ENCODE results near the gene CPNE8. TPM values are rescaled to one million over a fixed set of nuclear protein-coding genes. Genes with fewer than 3 reads are reported as not detected.
A peak's percentile ranks its signal among the peaks of the same experiment; 100 is the strongest.

The CPNE8 gene
- total and polyA plus RNA-seq, 10 of the 15 experiments (the other 5 are each of a cell fraction or from before 2014, with no cell fraction given): 11.3 to 38.4 (median 18.9) TPM

DNA sequence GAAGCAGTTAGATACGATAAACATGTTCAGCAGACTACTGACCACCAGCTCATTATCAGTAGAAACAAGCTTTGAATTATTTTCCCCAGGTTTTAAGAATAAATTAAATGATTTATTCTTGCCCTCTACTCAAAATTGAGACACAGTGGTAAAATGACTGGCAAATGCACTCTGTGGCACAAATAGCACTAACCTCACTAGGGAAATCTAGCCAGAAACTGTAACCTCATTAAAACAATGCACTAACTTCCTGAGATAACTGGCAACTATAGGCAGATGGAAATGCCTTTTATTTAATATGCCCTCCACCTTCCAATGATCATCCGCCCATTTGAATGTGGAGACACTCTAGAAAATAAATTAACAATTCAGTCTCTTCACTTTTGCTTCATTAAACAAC lies 33.2 kb downstream of the CPNE8 start (continued):
- TF ChIP-seq RELA (IDR thresholded peaks at IDR 0.05; ENCODE audit: borderline replicate concordance, partially characterized antibody): no peak

DNA sequence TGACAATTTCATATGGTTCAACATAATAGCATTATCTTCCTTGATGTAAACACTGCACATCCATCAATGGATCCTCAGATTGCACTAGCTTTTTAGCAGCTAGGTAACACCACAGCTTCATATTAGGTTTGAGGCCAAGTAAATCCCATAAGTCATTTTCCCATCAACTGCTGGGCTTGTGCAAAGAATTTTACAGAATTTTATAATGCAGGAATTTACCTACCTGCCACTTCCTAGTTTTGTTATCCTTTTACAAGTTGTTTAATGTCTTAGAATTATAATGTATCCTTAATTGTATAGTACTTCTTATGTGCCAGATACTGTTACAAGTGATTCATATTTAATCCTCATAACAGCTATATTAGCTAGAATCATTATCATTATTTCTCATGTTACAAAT lies 36.4 kb downstream of the CPNE8 start:
- TF ChIP-seq, protein P1, sequence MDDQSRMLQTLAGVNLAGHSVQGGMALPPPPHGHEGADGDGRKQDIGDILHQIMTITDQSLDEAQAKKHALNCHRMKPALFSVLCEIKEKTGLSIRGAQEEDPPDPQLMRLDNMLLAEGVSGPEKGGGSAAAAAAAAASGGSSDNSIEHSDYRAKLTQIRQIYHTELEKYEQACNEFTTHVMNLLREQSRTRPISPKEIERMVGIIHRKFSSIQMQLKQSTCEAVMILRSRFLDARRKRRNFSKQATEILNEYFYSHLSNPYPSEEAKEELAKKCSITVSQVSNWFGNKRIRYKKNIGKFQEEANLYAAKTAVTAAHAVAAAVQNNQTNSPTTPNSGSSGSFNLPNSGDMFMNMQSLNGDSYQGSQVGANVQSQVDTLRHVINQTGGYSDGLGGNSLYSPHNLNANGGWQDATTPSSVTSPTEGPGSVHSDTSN (IDR thresholded peaks at IDR 0.05; ENCODE audit: insufficient replicate concordance, low read depth, low read length): no peak

DNA sequence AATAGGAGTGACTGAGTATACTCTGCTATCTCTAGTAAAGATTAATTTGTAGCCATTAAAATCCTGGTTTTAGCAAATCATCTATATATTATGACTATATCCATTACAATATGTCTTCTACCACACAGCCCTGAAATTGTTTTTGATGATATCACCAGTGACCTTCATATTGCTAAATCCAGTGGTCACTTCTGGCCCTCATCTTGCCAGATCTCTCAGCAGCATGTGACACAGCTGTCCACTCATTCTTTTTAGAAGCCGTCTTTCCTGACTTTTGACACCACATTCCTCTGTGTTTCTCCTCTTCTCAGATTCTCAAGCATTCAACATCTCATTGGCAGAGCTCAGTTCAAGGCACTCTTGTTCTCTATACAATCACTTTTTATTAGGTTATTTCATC lies 54.9 kb downstream of the CPNE8 start:
- no peaks in the 10 kb centered on the region for H3K4me1 ChIP-seq (ENCODE audit: control insufficient read depth, insufficient read depth, low read length)
- H3K79me2 ChIP-seq (ENCODE audit: control insufficient read depth, insufficient read depth, low read length): peaks cover 5% of the 10 kb centered on the region
- SMC1A ChIA-PET (ENCODE audit: uncharacterized antibody, unreplicated experiment): interaction anchor here (0.9 to 1.4 kb wide), 3 partner anchors 9 to 37 kb away, joined by 3 to 5 read pairs (median 3); no protein-coding TSS in a partner anchor
- no peaks in the 10 kb centered on the region; a peak in 1 of 4 replicates for H3K36me3 ChIP-seq (ENCODE audit: control insufficient read depth in 2 of 2, insufficient read depth in 2 of 2, low read length in 1 of 2)
- peak; percentile 1 for TF ChIP-seq MEF2B (IDR thresholded peaks at IDR 0.05; ENCODE audit: partially characterized antibody, poor library complexity, severe bottlenecking)
- no peak for TF ChIP-seq KLF5 (IDR thresholded peaks at IDR 0.05; ENCODE audit: partially characterized antibody)
- DNase-seq (ENCODE audit: low read depth, low spot score): no peak
- POLR2A ChIA-PET: interaction anchor here (1.0 to 1.3 kb wide), 2 partner anchors 8 to 44 kb away, joined by 4 to 5 read pairs; no protein-coding TSS in a partner anchor
- CTCF ChIA-PET: interaction anchor here (1.0 kb wide), 1 partner anchor 17 kb away, joined by 3 read pairs; no protein-coding TSS in a partner anchor
- H4K20me1 ChIP-seq (ENCODE audit: control insufficient read depth, insufficient read depth): no peaks in the 10 kb centered on the region
- no peak for FAIRE-seq
- RAD21 ChIA-PET (ENCODE audit: unreplicated experiment): no interaction called here
- H3K27me3 ChIP-seq (replicated peaks in 1 of 2; ENCODE audit: control insufficient read depth in 2 of 2, insufficient read depth in 2 of 2, low read length in 1 of 2): no peaks in the 10 kb centered on the region
- peaks cover 6% of the 10 kb centered on the region for H3K9me3 ChIP-seq (replicated peaks; ENCODE audit: control insufficient read depth, insufficient read depth, low read length)
- no peak overlapping the region for H3K4me3 ChIP-seq
- WGBS (ENCODE audit: insufficient coverage, insufficient replicate concordance, low lambda C conversion rate, missing lambda C conversion rate): 92% methylated on average over 1 of the region's 1 CpG
- peak; percentile 51 for ATAC-seq
- BruUV-seq (replicated peaks): no TSS peak
- H3K27ac ChIP-seq (ENCODE audit: control insufficient read depth, insufficient read depth): no peak overlapping the region
- H2AFZ ChIP-seq (ENCODE audit: control insufficient read depth, low read depth, low read length): no peak overlapping the region
- in situ Hi-C loops (cut with MboI) (no loop called here), intact Hi-C loops (cut with micrococcal nuclease; ENCODE audit: unreplicated experiment) (no loop called here)
- H3K9ac ChIP-seq (ENCODE audit: control insufficient read depth, insufficient read depth, low read length): no peak overlapping the region
- no peak overlapping the region for H3K4me2 ChIP-seq (ENCODE audit: control insufficient read depth, insufficient read depth)

More for the DNA sequence above, 36.4 kb downstream of the CPNE8 start:
- Histone ChIP-seq H4K20me1 (ENCODE audit: control insufficient read depth, insufficient read depth) (no peaks in the 10 kb centered on the region), H3K4me1 (ENCODE audit: control insufficient read depth, insufficient read depth, low read length) (no peaks in the 10 kb centered on the region), H3K9ac (ENCODE audit: control insufficient read depth, insufficient read depth, low read length) (no peak overlapping the region), H3K27me3 (replicated peaks in 1 of 2; ENCODE audit: control insufficient read depth in 2 of 2, insufficient read depth in 2 of 2, low read length in 1 of 2) (no peaks in the 10 kb centered on the region), H3K27ac (ENCODE audit: control insufficient read depth, insufficient read depth) (no peak overlapping the region), H2AFZ (ENCODE audit: control insufficient read depth, low read depth, low read length) (no peak overlapping the region), H3K4me3 (no peak overlapping the region), H3K9me3 (replicated peaks; ENCODE audit: control insufficient read depth, insufficient read depth, low read length) (no peaks in the 10 kb centered on the region), H3K4me2 (ENCODE audit: control insufficient read depth, insufficient read depth) (no peak overlapping the region), H3K36me3 (ENCODE audit: control insufficient read depth in 2 of 2, insufficient read depth in 2 of 2, low read length in 1 of 2) (peaks cover 2 to 3% of the 10 kb centered on the region in 2 experiments; a peak in 3 of 4 replicates), H3K79me2 (ENCODE audit: control insufficient read depth, insufficient read depth, low read length) (no peaks in the 10 kb centered on the region; the same call in 1 of the 2 replicates)
- BruUV-seq (replicated peaks): no TSS peak
- intact Hi-C loops (cut with micrococcal nuclease; ENCODE audit: unreplicated experiment) (no loop called here), in situ Hi-C loops (cut with MboI) (no loop called here)
- no peak for FAIRE-seq
- SMC1A ChIA-PET (ENCODE audit: uncharacterized antibody, unreplicated experiment): interaction anchor here (0.5 to 1.0 kb wide), 3 partner anchors 19 to 32 kb away, joined by 3 read pairs; no protein-coding TSS in a partner anchor
- no peak for ATAC-seq
- no peak for DNase-seq (ENCODE audit: low read depth, low spot score)
- POLR2A ChIA-PET: interaction anchor here (2.2 kb wide), 1 partner anchor 9 kb away, joined by 6 read pairs; no protein-coding TSS in a partner anchor
- RAD21 ChIA-PET (ENCODE audit: unreplicated experiment): interaction anchor here (2.0 to 3.0 kb wide), 2 partner anchors 27 to 35 kb away, joined by 4 to 14 read pairs; partner anchors contain the start of gene CPNE8
- CTCF ChIA-PET: interaction anchor here (0.8 to 1.8 kb wide), 2 partner anchors 11 to 36 kb away, joined by 3 to 5 read pairs; no protein-coding TSS in a partner anchor
